Measurements from ENCODE around the gene MEOX1. TPM values are rescaled to one million over a fixed set of nuclear protein-coding genes. Genes with fewer than 3 reads are reported as not detected.

Gene MEOX1
- total and polyA plus RNA-seq, 2 of the 13 experiments (the other 11 are each of a cell fraction or from before 2014, with no cell fraction given): not detected

GRCh38 chr17:43665937-43666236 lies 4.2 kb upstream of the MEOX1 start (continued):
- TF ChIP-seq FOXA1 (IDR thresholded peaks at IDR 0.05) (no peak), FOXA1 (CRISPR knock-in tag; IDR thresholded peaks at IDR 0.05) (no peak), ZBTB3 (CRISPR knock-in tag; IDR thresholded peaks at IDR 0.05; ENCODE audit: borderline replicate concordance, low read depth) (no peak), ZSCAN5A (CRISPR knock-in tag; IDR thresholded peaks at IDR 0.05; ENCODE audit: borderline replicate concordance) (no peak), ZNF816 (CRISPR knock-in tag; IDR thresholded peaks at IDR 0.05; ENCODE audit: borderline replicate concordance) (no peak), HOXA5 (CRISPR knock-in tag; IDR thresholded peaks at IDR 0.05) (0 out of 2 replicates have a peak, but pooled peaks have one; percentile 8), THAP7 (CRISPR knock-in tag; IDR thresholded peaks at IDR 0.05) (0 out of 2 replicates have a peak, but pooled peaks have one; percentile 42), MATR3 (CRISPR knock-in tag; IDR thresholded peaks at IDR 0.05) (no peak), REPIN1 (CRISPR knock-in tag; IDR thresholded peaks at IDR 0.05; ENCODE audit: borderline replicate concordance, low read depth) (no peak), TFE3 (CRISPR knock-in tag; IDR thresholded peaks at IDR 0.05) (no peak), ZBTB8A (CRISPR knock-in tag; IDR thresholded peaks at IDR 0.05; ENCODE audit: borderline replicate concordance, low read depth) (no peak), ZNF781 (CRISPR knock-in tag; IDR thresholded peaks at IDR 0.05; ENCODE audit: borderline replicate concordance, not compliant biosample characterization) (peak; percentile 49), EP300 (IDR thresholded peaks at IDR 0.05; ENCODE audit: low read depth in 2 of 2, low read length in 2 of 2) (peak in 1 of 2 experiments; percentile 2; a peak in 1 of 4 replicates), EP300 (CRISPR knock-in tag; IDR thresholded peaks at IDR 0.05; ENCODE audit: borderline replicate concordance) (no peak), GFI1 (CRISPR knock-in tag; IDR thresholded peaks at IDR 0.05; ENCODE audit: borderline replicate concordance) (no peak), SATB2 (CRISPR knock-in tag; IDR thresholded peaks at IDR 0.05) (no peak), ONECUT2 (CRISPR knock-in tag; IDR thresholded peaks at IDR 0.05) (no peak), JARID2 (CRISPR knock-in tag; IDR thresholded peaks at IDR 0.05; ENCODE audit: insufficient replicate concordance) (no peak), ZBTB14 (CRISPR knock-in tag; IDR thresholded peaks at IDR 0.05) (no peak), FLYWCH1 (CRISPR knock-in tag; IDR thresholded peaks at IDR 0.05) (no peak), IRF9 (CRISPR knock-in tag; IDR thresholded peaks at IDR 0.05; ENCODE audit: borderline replicate concordance) (0 out of 2 replicates have a peak, but pooled peaks have one; percentile 59), MIXL1 (CRISPR knock-in tag; IDR thresholded peaks at IDR 0.05) (no peak), KAT8 (CRISPR knock-in tag; IDR thresholded peaks at IDR 0.05) (no peak)
